Muscle layer of duodenum (tissue), 2 donors: ENCODE measurements around the gene TFAP2A.

Source experiments
- H3K27ac ChIP-seq: one replicate; pipeline ENCODE4 v1.7.0; 2013; ENCODE audit warnings: mild to moderate bottlenecking, low read length
- H3K27me3 ChIP-seq: one replicate; pipeline ENCODE4 v1.7.0; 2013; ENCODE audit warnings: low read depth, mild to moderate bottlenecking, control low read depth, low read length
- H3K36me3 ChIP-seq, 2 donors: one replicate each; pipeline ENCODE4 v1.7.0; 2013; ENCODE audit warnings: low read length in 2 of 2, control low read depth in 1 of 2, mild to moderate bottlenecking in 1 of 2; ENCODE audit not compliant: insufficient read depth in 2 of 2, control insufficient read depth in 1 of 2
- H3K4me1 ChIP-seq, 2 donors: one replicate each; pipeline ENCODE4 v1.7.0; 2013; ENCODE audit warnings: low read length in 2 of 2, mild to moderate bottlenecking in 2 of 2, control low read depth in 1 of 2, moderate library complexity in 1 of 2; ENCODE audit not compliant: insufficient read depth in 2 of 2, control insufficient read depth in 1 of 2
- H3K4me3 ChIP-seq, 2 donors: one replicate each; pipeline ENCODE4 v1.7.0; 2013; ENCODE audit warnings: low read length in 2 of 2, low read depth in 1 of 2, mild to moderate bottlenecking in 1 of 2
- H3K9me3 ChIP-seq, 2 donors: one replicate each; pipeline ENCODE4 v1.7.0; 2013; ENCODE audit warnings: low read length in 2 of 2, control low read depth in 1 of 2, mild to moderate bottlenecking in 1 of 2; ENCODE audit not compliant: control insufficient read depth in 1 of 2
- donor health status: healthy.

The TFAP2A gene

DNA sequence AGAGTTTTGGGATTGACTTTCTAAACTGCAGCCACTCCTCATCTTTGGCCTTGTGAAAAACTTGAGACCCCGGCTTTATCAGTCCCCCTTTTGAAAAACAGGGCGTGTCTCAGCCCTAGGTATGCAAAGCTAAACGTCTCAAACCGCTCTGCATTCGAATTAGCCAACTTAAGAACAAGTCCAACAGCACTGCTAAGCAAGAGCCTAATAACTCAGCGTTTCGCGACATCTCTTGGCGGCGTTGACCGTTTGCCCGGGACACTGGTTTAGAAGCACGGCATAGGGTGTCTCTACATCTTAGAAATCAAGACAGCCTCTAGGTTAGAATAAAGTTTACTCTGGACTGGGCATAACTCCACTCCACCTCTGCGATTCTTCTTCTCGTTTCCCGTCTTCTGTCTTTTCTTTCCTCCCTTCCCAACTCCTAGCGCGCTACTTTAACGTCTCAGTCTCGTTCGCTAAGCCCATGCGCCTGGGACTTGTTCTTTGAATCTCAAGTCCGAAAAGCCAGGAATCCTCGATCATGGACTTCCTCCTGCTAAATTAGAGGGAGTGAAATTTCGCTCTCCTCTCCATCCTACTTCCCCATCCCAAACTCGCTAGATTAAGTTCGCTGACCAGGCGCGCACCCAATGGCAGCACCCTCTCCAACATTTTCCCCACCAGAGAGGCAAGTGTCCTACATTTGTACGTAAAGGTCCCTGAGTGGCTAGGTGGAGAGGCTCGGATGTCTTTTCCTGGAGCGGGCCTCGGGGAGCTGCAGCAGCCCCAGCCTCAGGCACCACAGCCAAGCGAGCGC lies 10.5 kb upstream of the TFAP2A start:
- peaks cover 55% of the 10 kb centered on the region for H3K27me3 ChIP-seq
- H3K4me3 ChIP-seq, result peak overlapping the region; percentile 65 to 67
- no peaks in the 10 kb centered on the region for H3K36me3 ChIP-seq
- H3K27ac ChIP-seq, result no peak overlapping the region
- H3K4me1 ChIP-seq, result peaks cover 0 to 19% of the 10 kb centered on the region in 2 donors
- no peaks in the 10 kb centered on the region for H3K9me3 ChIP-seq

DNA sequence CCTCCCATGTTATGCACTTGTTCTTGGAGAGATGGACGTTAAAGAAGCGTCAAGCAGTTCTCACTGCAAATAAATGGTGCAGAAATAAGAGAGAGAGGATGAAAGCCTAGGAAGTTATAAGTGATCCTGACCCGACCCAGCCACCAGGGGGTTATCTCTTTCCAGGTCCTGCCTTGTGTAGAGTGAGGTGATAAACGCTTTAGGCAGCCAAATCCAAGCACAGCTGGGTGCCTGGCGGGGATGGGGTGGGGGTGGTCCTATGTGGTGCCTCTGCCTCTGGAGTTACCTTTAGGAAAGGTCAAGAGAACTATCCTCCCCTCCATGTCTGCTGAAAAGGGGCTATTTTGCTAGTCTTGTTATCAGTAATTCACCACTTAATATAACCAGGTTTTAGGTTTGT lies 9.2 kb upstream of the TFAP2A start:
- Histone ChIP-seq H3K4me3 (no peak overlapping the region), H3K27me3 (peaks cover 66% of the 10 kb centered on the region), H3K27ac (no peak overlapping the region), H3K9me3 (no peaks in the 10 kb centered on the region), H3K36me3 (no peaks in the 10 kb centered on the region), H3K4me1 (peaks cover 0 to 26% of the 10 kb centered on the region in 2 donors)

- Histone ChIP-seq H3K9me3 (no peaks in the 10 kb centered on the region), H3K27me3 (peaks cover 72% of the 10 kb centered on the region), H3K4me1 (peaks cover 0 to 27% of the 10 kb centered on the region in 2 donors), H3K4me3 (no peak overlapping the region), H3K27ac (no peak overlapping the region), H3K36me3 (no peaks in the 10 kb centered on the region)
Measured at GRCh38 chr6:10422737-10423034, 7.8 kb upstream of the TFAP2A start.

- Histone ChIP-seq H3K9me3 (no peaks in the 10 kb centered on the region), H3K4me1 (peaks cover 0 to 28% of the 10 kb centered on the region in 2 donors), H3K27me3 (peaks cover 78% of the 10 kb centered on the region), H3K36me3 (no peaks in the 10 kb centered on the region), H3K27ac (no peak overlapping the region), H3K4me3 (no peak overlapping the region)
Measured at GRCh38 chr6:10421921-10422736, 7.3 kb upstream of the TFAP2A start.

GRCh38 chr6:10421158-10421920 lies 6.5 kb upstream of the TFAP2A start:
- Histone ChIP-seq H3K36me3 (no peaks in the 10 kb centered on the region), H3K9me3 (no peaks in the 10 kb centered on the region), H3K4me3 (no peak overlapping the region), H3K4me1 (peaks cover 0 to 27% of the 10 kb centered on the region in 2 donors), H3K27me3 (peaks cover 86% of the 10 kb centered on the region), H3K27ac (no peak overlapping the region)

DNA sequence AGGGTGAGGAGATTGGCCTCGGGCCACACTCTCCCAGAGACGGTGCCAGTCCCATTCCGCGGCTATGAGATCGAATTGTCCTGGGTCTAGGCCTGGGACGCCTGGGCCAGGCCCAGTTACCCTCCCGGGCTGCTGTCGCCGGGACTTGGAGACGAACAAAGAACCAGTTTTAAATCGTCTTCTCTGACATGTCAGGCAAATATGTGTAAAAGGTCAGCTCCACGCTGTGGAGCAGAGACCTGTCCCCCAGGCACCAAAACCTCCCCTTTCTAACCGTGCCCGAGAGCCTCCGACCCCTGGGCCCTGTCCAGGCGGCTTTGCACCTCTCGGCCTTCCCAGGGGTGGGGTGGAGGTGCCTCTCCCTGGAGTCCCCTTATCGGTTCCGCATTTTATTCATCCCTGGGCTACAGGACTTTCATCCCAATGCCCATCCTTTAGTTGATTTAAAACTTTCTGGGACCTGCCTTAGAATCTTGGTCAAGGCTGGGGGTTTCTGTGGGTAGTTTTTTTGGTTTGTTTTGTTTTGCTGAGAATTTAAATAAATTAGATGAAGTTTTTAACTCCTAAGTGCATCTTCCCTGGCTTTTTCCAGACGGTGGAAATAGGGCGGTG lies 5.8 kb upstream of the TFAP2A start:
- H3K27ac ChIP-seq, result no peak overlapping the region
- H3K27me3 ChIP-seq, result peaks cover 93% of the 10 kb centered on the region

GRCh38 chr6:10419749-10420545 lies 5.1 kb upstream of the TFAP2A start:
- peaks cover 97% of the 10 kb centered on the region for H3K27me3 ChIP-seq
- no peak overlapping the region for H3K27ac ChIP-seq

More for the DNA sequence above, 5.8 kb upstream of the TFAP2A start:
- H3K4me3 ChIP-seq, result no peak overlapping the region
- peaks cover 0 to 20% of the 10 kb centered on the region in 2 donors for H3K4me1 ChIP-seq
- H3K36me3 ChIP-seq, result no peaks in the 10 kb centered on the region
- no peaks in the 10 kb centered on the region for H3K9me3 ChIP-seq

DNA sequence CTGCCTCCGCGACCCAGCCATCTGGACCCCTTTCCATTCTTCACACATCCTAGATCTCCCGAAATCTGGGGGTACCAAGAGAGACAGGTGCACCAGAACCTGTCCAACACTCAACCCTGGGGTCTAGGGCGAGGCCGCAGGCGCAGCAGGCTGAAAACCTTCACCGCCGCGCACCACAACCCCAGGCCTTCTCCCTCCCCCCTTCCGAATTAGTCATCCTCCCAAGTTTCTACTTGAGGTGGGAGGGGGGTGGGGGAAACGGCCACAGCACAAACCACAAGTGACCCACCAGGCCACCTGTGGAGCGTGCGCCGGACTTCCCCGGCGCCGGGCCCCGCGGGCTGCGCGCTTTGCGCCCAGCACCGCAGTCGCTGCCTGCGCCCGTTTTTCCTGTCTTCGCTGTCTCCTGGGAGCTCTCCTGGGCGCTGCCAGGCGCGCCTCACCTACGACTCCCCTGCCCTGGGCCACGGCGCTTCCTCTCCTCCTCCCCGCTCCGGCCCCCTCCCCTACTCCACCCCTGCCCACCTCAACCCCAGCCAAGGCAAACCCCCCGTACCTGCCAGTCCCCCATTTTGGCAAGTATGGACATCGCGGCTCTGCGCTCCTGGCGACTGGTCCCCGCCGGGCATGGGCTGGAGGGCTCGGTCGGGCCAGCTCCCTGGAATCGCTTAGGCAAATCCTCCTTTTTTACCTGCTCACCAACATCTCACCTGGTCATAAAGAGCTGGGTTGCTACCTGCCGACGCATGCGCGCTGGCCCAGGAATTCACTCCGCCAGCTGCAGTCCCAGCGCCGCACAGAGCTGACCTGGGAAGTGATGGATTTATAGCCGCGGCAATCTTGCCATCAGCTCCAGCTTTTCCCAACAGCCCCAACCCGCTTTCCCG lies 4.2 kb upstream of the TFAP2A start:
- Histone ChIP-seq H3K4me3 (no peak overlapping the region), H3K27ac (no peak overlapping the region), H3K27me3 (peaks cover 98% of the 10 kb centered on the region), H3K36me3 (no peaks in the 10 kb centered on the region), H3K4me1 (peaks cover 2 to 29% of the 10 kb centered on the region in 2 donors), H3K9me3 (no peaks in the 10 kb centered on the region)

More at GRCh38 chr6:10419749-10420545, 5.1 kb upstream of the TFAP2A start:
- H3K4me3 ChIP-seq, result no peak overlapping the region
- H3K9me3 ChIP-seq, result no peaks in the 10 kb centered on the region
- peaks cover under 1 to 20% of the 10 kb centered on the region in 2 donors for H3K4me1 ChIP-seq
- H3K36me3 ChIP-seq, result no peaks in the 10 kb centered on the region

- Histone ChIP-seq H3K9me3 (no peaks in the 10 kb centered on the region), H3K27me3 (peaks cover 98% of the 10 kb centered on the region), H3K36me3 (no peaks in the 10 kb centered on the region), H3K4me1 (peaks cover 3 to 36% of the 10 kb centered on the region in 2 donors), H3K27ac (no peak overlapping the region), H3K4me3 (no peak overlapping the region)
Measured at GRCh38 chr6:10418361-10418861, 3.5 kb upstream of the TFAP2A start.
